Progenitor cell of endocrine pancreas (in vitro differentiated cells): ENCODE data around the gene GPR25. TPM values are rescaled to one million over a fixed set of nuclear protein-coding genes. Genes with fewer than 3 reads are reported as not detected.
A peak's percentile ranks its signal among the peaks of the same experiment; 100 is the strongest.

Experiments used
- DNase-seq: peaks from one replicate; pipeline ENCODE4 v3.0.0; 2021; ENCODE audit warnings: low spot score; ENCODE audit not compliant: unreplicated experiment
- H3K27ac Mint-ChIP-seq: 2 replicates; pipeline ENCODE4 v1.8.0; 2021; ENCODE audit warnings: mild to moderate bottlenecking, moderate library complexity, mixed read lengths
- H3K27me3 Mint-ChIP-seq: 2 replicates; pipeline ENCODE4 v1.8.0; 2021; ENCODE audit warnings: mixed read lengths
- H3K36me3 Mint-ChIP-seq: 2 replicates; pipeline ENCODE4 v1.8.0; 2022; ENCODE audit warnings: mixed read lengths; ENCODE audit not compliant: insufficient read depth
- H3K4me1 Mint-ChIP-seq: 2 replicates; pipeline ENCODE4 v1.8.0; 2021; ENCODE audit warnings: low read depth, mixed read lengths
- H3K4me3 Mint-ChIP-seq: 2 replicates; pipeline ENCODE4 v1.8.0; 2021; ENCODE audit warnings: low read depth, mild to moderate bottlenecking, moderate library complexity, mixed read lengths
- H3K9me3 Mint-ChIP-seq: 2 replicates; pipeline ENCODE4 v1.8.0; 2021; ENCODE audit warnings: low read depth, mixed read lengths
- CTCF ChIP-seq: fragments of 200-600 bp; sonication (generic); IDR thresholded peaks from one replicate; pipeline ENCODE4 v1.5.0; 2021; ENCODE audit warnings: antibody characterized with exemption, mild to moderate bottlenecking; ENCODE audit not compliant: unreplicated experiment
- total RNA-seq: library from RNA; stranded (reverse); gene quantifications from 2 replicates; pipeline ENCODE4 v1.2.1, GENCODE V29; 2021

GPR25 gene
- total RNA-seq, 1 donor from 2014 or later, result not detected

GRCh38 chr1:200899451-200899915, 26.7 kb downstream of the GPR25 start:
- Mint-ChIP-seq H3K9me3 (no peaks in the 10 kb centered on the region), H3K27ac (no peak overlapping the region), H3K4me3 (no peak overlapping the region), H3K27me3 (no peaks in the 10 kb centered on the region), H3K36me3 (peaks cover 19% of the 10 kb centered on the region), H3K4me1 (peaks cover 34% of the 10 kb centered on the region)
- no peak for DNase-seq
- TF ChIP-seq CTCF, result no peak

- no peaks in the 10 kb centered on the region for H3K27me3 Mint-ChIP-seq
- DNase-seq, result no peak
- H3K4me3 Mint-ChIP-seq, result no peak overlapping the region
- TF ChIP-seq CTCF, result no peak
- peak overlapping the region; percentile 81 for H3K27ac Mint-ChIP-seq
- H3K9me3 Mint-ChIP-seq, result no peaks in the 10 kb centered on the region
- peaks cover 28% of the 10 kb centered on the region for H3K4me1 Mint-ChIP-seq
- H3K36me3 Mint-ChIP-seq, result peaks cover 20% of the 10 kb centered on the region
These were observed 27.4 kb downstream of the GPR25 start for GRCh38 chr1:200899954-200900867.

- peaks cover 22% of the 10 kb centered on the region for H3K4me1 Mint-ChIP-seq
- no peak overlapping the region for H3K4me3 Mint-ChIP-seq
- H3K27ac Mint-ChIP-seq, result peak overlapping the region; percentile 81
- TF ChIP-seq CTCF, result no peak
- H3K27me3 Mint-ChIP-seq, result no peaks in the 10 kb centered on the region
- peaks cover 21% of the 10 kb centered on the region for H3K36me3 Mint-ChIP-seq
- DNase-seq, result no peak
- no peaks in the 10 kb centered on the region for H3K9me3 Mint-ChIP-seq
These were observed 28.1 kb downstream of the GPR25 start for GRCh38 chr1:200900877-200901276.

- DNase-seq, result no peak
- Mint-ChIP-seq H3K27ac (no peak overlapping the region), H3K27me3 (no peaks in the 10 kb centered on the region), H3K4me1 (peaks cover 19% of the 10 kb centered on the region), H3K4me3 (no peak overlapping the region), H3K36me3 (peaks cover 21% of the 10 kb centered on the region), H3K9me3 (no peaks in the 10 kb centered on the region)
- TF ChIP-seq CTCF, result no peak
These were observed 28.6 kb downstream of the GPR25 start for GRCh38 chr1:200901350-200901749.

GRCh38 chr1:200901796-200902444, 29.1 kb downstream of the GPR25 start:
- Mint-ChIP-seq H3K36me3 (peaks cover 23% of the 10 kb centered on the region), H3K4me3 (no peak overlapping the region), H3K27ac (no peak overlapping the region), H3K27me3 (no peaks in the 10 kb centered on the region), H3K9me3 (no peaks in the 10 kb centered on the region), H3K4me1 (peaks cover 15% of the 10 kb centered on the region)
- no peak for TF ChIP-seq CTCF
- no peak for DNase-seq
